HCT116 (cell line): ENCODE measurements around the gene GALNS.

ENCODE experiments used
- CTCF ChIP-seq, 3 experiments: fragments of 200-600 bp in 1 of 3; sonication (generic) in 1 of 3; IDR thresholded peaks in 2 of 3; conservative IDR thresholded peaks in 1 of 3; 2 replicates each; pipeline ENCODE4 v1.5.1; 2012 to 2017; ENCODE audit warnings: low read depth in 2 of 3, low read length in 2 of 3, antibody characterized with exemption in 1 of 3, borderline replicate concordance in 1 of 3, control low read depth in 1 of 3, mild to moderate bottlenecking in 1 of 3, mixed read lengths in 1 of 3, mixed run types in 1 of 3, moderate library complexity in 1 of 3; ENCODE audit not compliant: insufficient read depth in 1 of 3
- POLR2A ChIP-seq: IDR thresholded peaks from 2 replicates; pipeline ENCODE4 v1.7.0; 2011; ENCODE audit warnings: borderline replicate concordance; ENCODE audit not compliant: insufficient read depth, insufficient read length; ENCODE audit errors: extremely low read depth
- POLR2AphosphoS5 ChIP-seq: IDR thresholded peaks from 2 replicates; pipeline ENCODE4 v1.6.1; 2011; ENCODE audit warnings: mild to moderate bottlenecking, low read depth, low read length, moderate library complexity
- RAD21 ChIP-seq: IDR thresholded peaks from 2 replicates; pipeline ENCODE4 v1.6.1; 2012; ENCODE audit warnings: low read depth, mild to moderate bottlenecking
- YY1 ChIP-seq: IDR thresholded peaks from 2 replicates; pipeline ENCODE4 v1.6.1; 2011; ENCODE audit warnings: low read length, low read depth, moderate library complexity, mild to moderate bottlenecking; ENCODE audit not compliant: insufficient replicate concordance; ENCODE audit errors: extremely low read depth
- ZNF274 ChIP-seq: fragments of 200-500 bp; sonication (Bioruptor generic); IDR thresholded peaks from 2 replicates; pipeline ENCODE4 v1.6.1; 2014; ENCODE audit warnings: mild to moderate bottlenecking, low read depth, low read length, inconsistent platforms

GRCh38 chr16:88842806-88843205, 13.9 kb downstream of the GALNS start:
- TF ChIP-seq CTCF (IDR thresholded peaks at IDR 0.05 in 2 of 3, conservative IDR thresholded peaks at IDR 0.05 in 1 of 3; ENCODE audit: borderline replicate concordance in 1 of 3, insufficient read depth in 1 of 3, low read depth in 2 of 3, low read length in 2 of 3) (no peak), POLR2AphosphoS5 (no peak), POLR2A (no peak), YY1 (no peak), ZNF274 (no peak), RAD21 (no peak)
